Uterus (tissue), 2 donors: ENCODE results near the gene NELFB.

Experiments
- POLR2A ChIP-seq, 2 donors: fragments of 450-650 bp; IDR thresholded peaks; one replicate each; pipeline ENCODE4 v1.6.1; 2016; ENCODE audit warnings: antibody characterized with exemption in 2 of 2, mild to moderate bottlenecking in 1 of 2, moderate library complexity in 1 of 2
- TF ChIP-seq, protein P1 (sequence below), 4 experiments: fragments of 200-600 bp in 2 of 4; fragments of 450-650 bp in 2 of 4; sonication (generic) in 2 of 4; IDR thresholded peaks; one replicate each; pipeline ENCODE4 v1.5.1; 2016 to 2019; ENCODE audit warnings: antibody characterized with exemption in 4 of 4, mild to moderate bottlenecking in 2 of 4, moderate library complexity in 1 of 4

DNA sequence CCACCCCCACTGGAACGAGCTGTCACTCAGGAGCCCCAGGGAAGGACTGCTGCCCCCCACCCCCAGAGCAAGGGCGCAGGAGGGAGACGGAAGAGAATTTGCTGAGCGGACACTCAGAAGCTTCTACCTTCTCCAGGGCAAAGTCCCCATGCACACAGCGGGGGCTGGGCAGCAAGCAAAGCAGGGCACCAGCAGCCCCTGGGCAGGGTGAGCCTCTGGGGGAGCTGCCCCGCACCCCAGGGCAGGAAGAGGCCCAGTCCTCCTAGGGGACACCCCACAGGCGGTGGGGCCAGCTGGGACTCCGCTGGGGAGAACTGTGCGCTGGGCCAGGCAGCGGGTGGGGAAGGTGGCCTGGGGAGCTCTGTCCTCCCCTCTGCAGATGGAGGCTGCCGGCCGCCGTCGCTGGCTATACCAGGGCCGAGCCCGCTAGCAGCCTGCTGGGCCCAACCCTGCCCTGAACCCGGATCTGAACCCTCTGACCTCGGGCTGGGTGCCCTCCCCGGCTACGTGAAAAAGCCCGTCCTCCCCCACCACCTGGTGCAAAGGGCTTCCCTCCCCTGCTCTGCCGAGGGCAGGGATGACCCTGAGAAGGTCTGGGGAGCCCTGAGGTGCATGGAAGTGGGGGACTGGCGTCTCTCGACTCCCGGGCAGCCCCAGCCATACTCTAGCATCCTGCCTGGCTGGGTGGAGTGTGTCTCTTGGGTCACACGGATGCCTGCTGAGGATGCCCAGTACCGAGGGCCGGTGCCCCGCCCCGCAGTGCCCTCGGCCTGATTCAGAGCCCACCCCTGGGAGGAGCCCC lies 25.0 kb upstream of the NELFB start:
- no peak for TF ChIP-seq POLR2A (IDR thresholded peaks at IDR 0.05)
- TF ChIP-seq, protein P1, sequence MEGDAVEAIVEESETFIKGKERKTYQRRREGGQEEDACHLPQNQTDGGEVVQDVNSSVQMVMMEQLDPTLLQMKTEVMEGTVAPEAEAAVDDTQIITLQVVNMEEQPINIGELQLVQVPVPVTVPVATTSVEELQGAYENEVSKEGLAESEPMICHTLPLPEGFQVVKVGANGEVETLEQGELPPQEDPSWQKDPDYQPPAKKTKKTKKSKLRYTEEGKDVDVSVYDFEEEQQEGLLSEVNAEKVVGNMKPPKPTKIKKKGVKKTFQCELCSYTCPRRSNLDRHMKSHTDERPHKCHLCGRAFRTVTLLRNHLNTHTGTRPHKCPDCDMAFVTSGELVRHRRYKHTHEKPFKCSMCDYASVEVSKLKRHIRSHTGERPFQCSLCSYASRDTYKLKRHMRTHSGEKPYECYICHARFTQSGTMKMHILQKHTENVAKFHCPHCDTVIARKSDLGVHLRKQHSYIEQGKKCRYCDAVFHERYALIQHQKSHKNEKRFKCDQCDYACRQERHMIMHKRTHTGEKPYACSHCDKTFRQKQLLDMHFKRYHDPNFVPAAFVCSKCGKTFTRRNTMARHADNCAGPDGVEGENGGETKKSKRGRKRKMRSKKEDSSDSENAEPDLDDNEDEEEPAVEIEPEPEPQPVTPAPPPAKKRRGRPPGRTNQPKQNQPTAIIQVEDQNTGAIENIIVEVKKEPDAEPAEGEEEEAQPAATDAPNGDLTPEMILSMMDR (IDR thresholded peaks at IDR 0.05) = no peak
